HG02870 (cell line): Measurements from ENCODE around the gene KCNC2.

Experiments used
- ATAC-seq: cut with Tn5 transposase; IDR thresholded peaks from one replicate; pipeline ENCODE4 v1.9.1; 2021; ENCODE audit warnings: mild to moderate bottlenecking, moderate library complexity; ENCODE audit not compliant: unreplicated experiment

KCNC2 gene

GRCh38 chr12:75162845-75163244, 46.8 kb downstream of the KCNC2 start:
- no peak for ATAC-seq

- ATAC-seq, result no peak
Measured at GRCh38 chr12:75161488-75161887, 48.2 kb downstream of the KCNC2 start.

GRCh38 chr12:75157385-75157784, 52.3 kb downstream of the KCNC2 start:
- no peak for ATAC-seq

DNA sequence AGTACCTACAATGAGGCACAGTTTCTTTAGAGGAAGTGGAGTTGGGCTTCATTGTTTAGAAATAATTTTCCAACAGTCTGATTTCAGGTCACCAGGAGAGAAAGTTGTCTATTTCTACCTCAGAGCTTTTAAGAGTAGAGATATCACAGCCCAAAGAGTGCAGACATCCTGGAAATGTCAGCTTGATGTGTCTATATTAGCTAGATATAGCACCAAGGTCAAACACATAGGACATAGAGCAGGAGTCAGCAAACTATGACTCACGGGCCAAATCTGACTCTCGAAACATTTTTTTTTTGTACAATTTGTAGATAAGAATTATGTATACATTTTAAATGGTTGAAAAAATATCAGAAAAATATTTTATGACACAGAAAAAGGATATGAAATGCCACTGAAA, 53.7 kb downstream of the KCNC2 start:
- no peak for ATAC-seq

DNA sequence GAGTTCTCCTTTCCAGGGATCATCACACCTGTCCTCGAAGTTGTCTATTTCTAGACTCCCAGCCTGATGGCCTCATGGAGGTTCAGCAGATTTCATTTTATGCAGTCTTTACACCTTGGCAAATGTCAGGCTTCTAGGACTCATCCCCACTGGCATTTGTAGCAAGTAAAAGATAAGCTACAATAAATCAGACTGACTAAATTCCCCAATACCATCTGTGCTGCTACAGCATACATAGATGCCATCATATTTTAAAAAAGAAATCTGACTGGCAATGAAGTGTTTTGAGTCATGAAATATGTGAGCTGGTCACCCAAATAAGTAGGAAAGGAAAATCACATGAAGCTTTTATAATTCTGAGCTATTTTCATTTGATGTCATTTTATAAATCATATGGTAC, 55.3 kb downstream of the KCNC2 start:
- ATAC-seq, result no peak

DNA sequence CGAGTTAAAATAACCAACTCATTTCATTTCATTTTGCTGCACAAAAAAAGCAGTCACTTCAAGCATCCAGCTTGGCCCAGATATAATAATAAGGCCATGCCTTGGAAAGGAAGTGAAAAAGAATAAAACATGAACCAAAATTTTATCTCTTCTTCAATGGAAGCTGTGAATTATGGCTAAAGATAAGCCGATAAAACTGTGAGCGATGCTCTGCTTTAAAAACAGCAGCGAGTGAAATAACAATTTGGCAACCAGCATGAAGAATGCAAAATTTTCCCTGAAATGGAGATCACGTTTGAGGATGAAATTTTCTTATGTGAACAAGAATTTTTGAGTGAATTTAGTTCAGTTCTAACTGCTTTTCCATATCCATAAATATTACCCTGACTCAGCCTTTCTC, 70.4 kb downstream of the KCNC2 start:
- ATAC-seq, result no peak

GRCh38 chr12:75137896-75138295, 71.7 kb downstream of the KCNC2 start:
- no peak for ATAC-seq

GRCh38 chr12:75135026-75135425, 74.6 kb downstream of the KCNC2 start:
- ATAC-seq, result no peak

- no peak for ATAC-seq
Measured at GRCh38 chr12:75130811-75131210, 78.8 kb downstream of the KCNC2 start.

GRCh38 chr12:75129275-75129674, 80.4 kb downstream of the KCNC2 start:
- no peak for ATAC-seq

DNA sequence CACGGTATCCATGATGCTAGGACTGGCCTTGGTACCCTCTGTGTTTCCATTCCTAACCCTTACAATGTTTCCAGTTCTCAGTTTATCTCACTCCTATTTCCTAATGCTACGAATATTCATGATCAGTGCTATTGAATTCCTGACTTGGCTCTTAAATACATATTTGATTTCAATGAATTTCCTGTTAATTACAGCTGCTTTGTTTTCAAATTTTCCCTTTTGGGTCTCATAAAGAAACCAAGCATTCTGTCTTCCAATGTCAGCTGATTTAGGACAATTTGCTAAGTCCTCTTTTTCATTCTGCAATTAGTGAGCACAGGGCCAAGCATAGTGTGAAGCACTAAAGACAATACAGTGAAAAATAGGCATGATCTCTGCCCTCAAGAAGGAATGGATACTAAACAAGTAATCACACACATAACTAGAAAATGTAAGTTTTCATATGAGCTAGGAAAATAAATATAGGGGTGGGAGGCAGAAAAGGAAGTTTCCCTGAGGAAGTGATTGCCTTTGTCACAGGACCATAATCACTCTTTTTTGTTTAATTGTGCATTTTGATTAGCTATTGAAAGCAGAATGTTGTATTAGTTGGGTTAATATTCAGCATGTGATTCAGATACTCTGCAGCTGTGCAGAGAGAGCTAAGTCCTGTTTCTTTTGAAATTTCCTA, 88.5 kb downstream of the KCNC2 start:
- ATAC-seq, result no peak

DNA sequence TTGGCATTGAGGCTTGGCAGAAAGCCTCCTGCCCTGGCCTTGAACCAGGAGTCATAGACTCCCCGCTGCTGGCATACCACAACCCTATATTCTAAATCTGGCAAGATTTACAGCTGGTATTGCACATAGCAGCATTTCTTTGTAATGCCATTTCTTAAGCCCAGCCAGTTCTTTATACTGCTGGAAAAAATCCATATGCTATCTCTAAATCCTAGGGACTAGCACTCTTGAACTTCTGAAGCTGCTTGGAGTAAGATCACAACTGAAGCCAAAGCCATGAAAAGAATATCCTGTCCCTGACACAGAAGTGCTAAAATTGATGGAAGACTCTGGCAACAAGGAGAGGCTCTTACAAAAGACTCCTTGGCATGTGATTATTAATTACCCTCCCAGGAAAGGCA, 89.3 kb downstream of the KCNC2 start:
- no peak for ATAC-seq

GRCh38 chr12:75116646-75117198, 92.9 kb downstream of the KCNC2 start:
- no peak for ATAC-seq

DNA sequence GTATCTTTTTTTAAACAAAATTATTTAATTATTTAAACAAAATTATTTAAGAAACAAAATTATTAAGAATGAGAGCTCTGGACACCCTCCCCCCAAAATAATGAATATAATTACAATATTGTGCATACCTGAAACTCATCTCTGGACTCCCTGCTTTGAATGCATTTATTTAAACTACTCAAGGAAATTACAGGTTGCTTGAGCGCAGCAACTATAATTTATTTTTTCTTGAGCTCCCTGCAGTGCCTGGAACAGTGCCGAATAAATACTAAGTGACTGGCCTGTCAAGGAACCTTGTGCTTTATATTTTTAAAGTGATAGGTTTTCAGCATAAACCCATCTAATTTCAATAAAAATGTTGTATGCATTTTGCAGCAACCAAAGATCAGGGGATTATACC, 93.9 kb downstream of the KCNC2 start:
- no peak for ATAC-seq

DNA sequence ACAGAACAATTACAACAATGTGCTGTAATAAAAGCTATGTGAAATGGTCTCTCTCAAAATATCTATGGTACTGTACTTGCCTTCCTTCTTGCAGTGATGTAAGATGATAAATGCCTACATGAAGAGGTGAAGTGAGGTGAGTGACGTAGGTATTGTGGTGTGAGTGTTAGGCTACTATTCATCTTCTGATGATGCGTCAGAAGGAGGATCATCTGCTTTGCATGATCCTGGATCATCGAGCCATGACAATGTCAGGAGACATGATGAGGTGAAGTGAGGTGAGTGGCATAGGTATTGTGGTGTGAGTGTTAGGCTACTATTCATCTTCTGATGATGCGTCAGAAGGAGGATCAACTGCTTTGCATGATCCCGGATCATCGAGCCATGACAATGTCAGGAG, 105.8 kb downstream of the KCNC2 start:
- no peak for ATAC-seq

- no peak for ATAC-seq
Measured at GRCh38 chr12:75101781-75102180, 107.9 kb downstream of the KCNC2 start.

- no peak for ATAC-seq
Measured at GRCh38 chr12:75099210-75099609, 110.4 kb downstream of the KCNC2 start.

DNA sequence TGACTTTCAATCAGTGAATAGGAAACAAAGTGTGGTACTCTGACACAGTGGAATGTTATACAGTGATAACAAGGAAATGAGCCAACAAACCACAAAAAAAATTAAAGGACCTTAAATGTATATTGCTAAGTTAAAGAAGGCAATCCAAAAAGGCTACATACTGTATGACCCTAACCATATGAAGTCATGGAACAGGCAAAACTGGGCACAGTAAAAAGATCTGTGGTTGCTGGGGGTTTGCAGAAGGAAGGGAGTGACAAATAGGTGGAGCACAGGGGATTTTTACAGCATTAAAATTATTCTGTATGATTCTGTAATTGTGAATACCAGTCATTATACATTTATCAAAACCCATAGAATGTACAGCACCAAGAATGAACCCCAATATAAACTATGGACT, 112.6 kb downstream of the KCNC2 start:
- no peak for ATAC-seq

- peak; percentile 54 for ATAC-seq
Measured at GRCh38 chr12:75087654-75088053, 122.0 kb downstream of the KCNC2 start.

DNA sequence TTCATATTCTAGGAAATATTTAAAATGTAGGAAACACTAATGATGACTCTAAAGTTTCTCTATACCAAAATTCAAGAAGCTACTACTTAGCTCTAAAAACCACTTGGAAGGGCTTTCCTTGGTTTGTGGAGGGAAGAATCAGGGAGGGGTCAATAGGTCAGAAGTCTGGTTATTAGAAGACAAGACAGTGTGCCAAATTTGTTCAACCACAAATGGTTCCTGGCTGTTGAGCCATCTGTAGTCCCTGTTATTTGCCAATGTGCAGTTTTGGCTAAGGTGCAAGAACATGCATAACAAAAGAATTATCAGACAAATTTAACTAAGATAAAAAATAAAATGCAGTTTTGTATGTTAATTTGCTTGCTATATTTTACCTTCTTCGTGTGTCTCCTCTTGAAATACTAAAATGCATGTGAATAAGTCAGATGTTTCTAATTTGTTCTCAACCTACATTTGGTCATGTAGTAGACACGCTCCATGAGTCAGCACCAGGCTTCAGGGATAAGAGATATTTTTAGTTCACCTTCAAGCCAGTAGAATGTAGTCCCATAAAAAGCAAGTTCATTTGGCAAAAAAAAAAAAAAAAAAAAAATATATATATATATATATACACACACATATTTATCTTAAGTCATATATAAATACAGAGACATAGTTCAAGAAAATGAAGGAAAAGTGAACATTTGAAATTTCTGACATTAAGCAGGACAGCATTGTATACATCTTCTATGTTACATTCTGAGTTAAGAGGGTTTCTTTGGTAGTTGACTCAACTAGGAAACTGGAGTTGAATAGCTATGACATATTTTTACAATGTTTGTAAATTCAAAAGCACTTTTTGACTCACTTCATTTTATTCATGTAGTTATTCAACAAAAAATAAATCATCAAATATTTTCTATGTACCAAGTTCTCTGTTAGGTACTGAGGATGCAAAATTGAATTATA, 123.3 kb downstream of the KCNC2 start:
- ATAC-seq, result peak; percentile 37

GRCh38 chr12:75081305-75081704, 128.3 kb downstream of the KCNC2 start:
- ATAC-seq, result no peak

DNA sequence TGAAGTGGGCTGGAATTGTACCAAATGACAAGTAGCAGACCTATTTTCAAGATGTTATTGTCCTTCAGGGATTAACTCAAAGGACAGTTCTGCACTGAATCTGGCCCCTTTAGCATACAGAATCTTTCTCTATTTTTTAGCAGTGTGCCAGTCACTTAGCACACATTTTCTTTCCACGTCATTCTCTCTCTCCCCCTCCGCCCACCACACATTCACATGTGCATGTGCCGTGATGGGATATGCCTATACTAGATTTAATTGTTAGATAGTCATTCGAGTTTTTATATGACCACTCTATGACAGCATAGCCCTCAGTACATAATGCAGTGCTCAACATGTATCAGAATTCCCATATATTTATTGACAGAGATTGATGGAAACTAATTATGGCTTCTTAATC, 129.1 kb downstream of the KCNC2 start:
- ATAC-seq, result no peak
